ENCODE results near the gene HOXA7. TPM values are rescaled to one million over a fixed set of nuclear protein-coding genes. Genes with fewer than 3 reads are reported as not detected.

The HOXA7 gene
- total RNA-seq, 1 donor from 2014 or later: 34.2 TPM

GRCh38 chr7:27198871-27199801, 42.7 kb upstream of the HOXA7 start:
- no peak for TF ChIP-seq CTCF (IDR thresholded peaks at IDR 0.05; ENCODE audit: insufficient read depth, low read length, poor library complexity, severe bottlenecking)
- H3K4me3 ChIP-seq (ENCODE audit: low read depth, low read length): no peak overlapping the region
- DNase-seq (ENCODE audit: low read depth): no peak
- H3K27me3 ChIP-seq (ENCODE audit: control insufficient read depth, insufficient read depth, low read length): peaks cover 72% of the 10 kb centered on the region
- no peaks in the 10 kb centered on the region for H3K36me3 ChIP-seq (ENCODE audit: control insufficient read depth, insufficient read depth, low read length)

- DNase-seq (ENCODE audit: low read depth): no peak
Measured at GRCh38 chr7:27198138-27198841, 41.8 kb upstream of the HOXA7 start.

GRCh38 chr7:27197137-27198042, 40.9 kb upstream of the HOXA7 start:
- H3K36me3 ChIP-seq (ENCODE audit: control insufficient read depth, insufficient read depth, low read length): no peaks in the 10 kb centered on the region
- peaks cover 72% of the 10 kb centered on the region for H3K27me3 ChIP-seq (ENCODE audit: control insufficient read depth, insufficient read depth, low read length)
- no peak for DNase-seq (ENCODE audit: low read depth)
- TF ChIP-seq CTCF (IDR thresholded peaks at IDR 0.05; ENCODE audit: insufficient read depth, low read length, poor library complexity, severe bottlenecking): no peak
- H3K4me3 ChIP-seq (ENCODE audit: low read depth, low read length): no peak overlapping the region

More at GRCh38 chr7:27198138-27198841, 41.8 kb upstream of the HOXA7 start:
- H3K27me3 ChIP-seq (ENCODE audit: control insufficient read depth, insufficient read depth, low read length): peaks cover 72% of the 10 kb centered on the region
- TF ChIP-seq CTCF (IDR thresholded peaks at IDR 0.05; ENCODE audit: insufficient read depth, low read length, poor library complexity, severe bottlenecking): no peak
- H3K4me3 ChIP-seq (ENCODE audit: low read depth, low read length): no peak overlapping the region
- no peaks in the 10 kb centered on the region for H3K36me3 ChIP-seq (ENCODE audit: control insufficient read depth, insufficient read depth, low read length)

GRCh38 chr7:27196287-27196767, 39.9 kb upstream of the HOXA7 start:
- H3K27me3 ChIP-seq (ENCODE audit: control insufficient read depth, insufficient read depth, low read length): peaks cover 71% of the 10 kb centered on the region
- TF ChIP-seq CTCF (IDR thresholded peaks at IDR 0.05; ENCODE audit: insufficient read depth, low read length, poor library complexity, severe bottlenecking): peak; percentile 69
- peak; percentile 45 for DNase-seq (ENCODE audit: low read depth)

GRCh38 chr7:27194686-27195379, 38.4 kb upstream of the HOXA7 start:
- no peak overlapping the region for H3K4me3 ChIP-seq (ENCODE audit: low read depth, low read length)
- no peak for DNase-seq (ENCODE audit: low read depth)
- H3K27me3 ChIP-seq (ENCODE audit: control insufficient read depth, insufficient read depth, low read length): peaks cover 58% of the 10 kb centered on the region

More at GRCh38 chr7:27196287-27196767, 39.9 kb upstream of the HOXA7 start:
- Histone ChIP-seq H3K36me3 (ENCODE audit: control insufficient read depth, insufficient read depth, low read length) (no peaks in the 10 kb centered on the region), H3K4me3 (ENCODE audit: low read depth, low read length) (no peak overlapping the region)

More at GRCh38 chr7:27194686-27195379, 38.4 kb upstream of the HOXA7 start:
- no peaks in the 10 kb centered on the region for H3K36me3 ChIP-seq (ENCODE audit: control insufficient read depth, insufficient read depth, low read length)
- no peak for TF ChIP-seq CTCF (IDR thresholded peaks at IDR 0.05; ENCODE audit: insufficient read depth, low read length, poor library complexity, severe bottlenecking)
